ENCODE results near the gene PNLDC1. TPM values are rescaled to one million over a fixed set of nuclear protein-coding genes. Genes with fewer than 3 reads are reported as not detected.

Gene PNLDC1
- total and polyA plus RNA-seq, 3 donors from 2014 or later = 11.4 to 31.6 (median 19.9) TPM

GRCh38 chr6:159754959-159755914, 44.8 kb upstream of the PNLDC1 start:
- Histone ChIP-seq H3K4me3 (no peak overlapping the region), H3K36me3 (ENCODE audit: low read depth, missing control alignments) (no peaks in the 10 kb centered on the region), H3K27me3 (no peaks in the 10 kb centered on the region), H3K27ac (no peak overlapping the region), H3K9me3 (no peaks in the 10 kb centered on the region), H3K4me1 (peaks cover under 1% of the 10 kb centered on the region)
- intact Hi-C loops (cut with DNase I; ENCODE audit: low total_unique reads) = no loop called here
- no peak for TF ChIP-seq POLR2A (IDR thresholded peaks at IDR 0.05)
- TF ChIP-seq, protein P1, sequence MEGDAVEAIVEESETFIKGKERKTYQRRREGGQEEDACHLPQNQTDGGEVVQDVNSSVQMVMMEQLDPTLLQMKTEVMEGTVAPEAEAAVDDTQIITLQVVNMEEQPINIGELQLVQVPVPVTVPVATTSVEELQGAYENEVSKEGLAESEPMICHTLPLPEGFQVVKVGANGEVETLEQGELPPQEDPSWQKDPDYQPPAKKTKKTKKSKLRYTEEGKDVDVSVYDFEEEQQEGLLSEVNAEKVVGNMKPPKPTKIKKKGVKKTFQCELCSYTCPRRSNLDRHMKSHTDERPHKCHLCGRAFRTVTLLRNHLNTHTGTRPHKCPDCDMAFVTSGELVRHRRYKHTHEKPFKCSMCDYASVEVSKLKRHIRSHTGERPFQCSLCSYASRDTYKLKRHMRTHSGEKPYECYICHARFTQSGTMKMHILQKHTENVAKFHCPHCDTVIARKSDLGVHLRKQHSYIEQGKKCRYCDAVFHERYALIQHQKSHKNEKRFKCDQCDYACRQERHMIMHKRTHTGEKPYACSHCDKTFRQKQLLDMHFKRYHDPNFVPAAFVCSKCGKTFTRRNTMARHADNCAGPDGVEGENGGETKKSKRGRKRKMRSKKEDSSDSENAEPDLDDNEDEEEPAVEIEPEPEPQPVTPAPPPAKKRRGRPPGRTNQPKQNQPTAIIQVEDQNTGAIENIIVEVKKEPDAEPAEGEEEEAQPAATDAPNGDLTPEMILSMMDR (IDR thresholded peaks at IDR 0.05) = no peak
- WGBS, 2 donors = 65 to 69% methylated on average over 15 of the region's 15 CpGs
- no peak for DNase-seq

- no peak overlapping the region for H3K4me3 ChIP-seq
- intact Hi-C loops (cut with DNase I; ENCODE audit: low total_unique reads) = no loop called here
- no peak for DNase-seq
- no peak overlapping the region for H3K27ac ChIP-seq
- H3K4me1 ChIP-seq = peaks cover 8% of the 10 kb centered on the region
- no peaks in the 10 kb centered on the region for H3K27me3 ChIP-seq
- H3K36me3 ChIP-seq (ENCODE audit: low read depth, missing control alignments) = no peaks in the 10 kb centered on the region
- 66 to 82% methylated on average over 4 of the region's 4 CpGs for WGBS, 2 donors
- no peak for TF ChIP-seq POLR2A (IDR thresholded peaks at IDR 0.05)
- TF ChIP-seq, protein P1 (IDR thresholded peaks at IDR 0.05) = no peak
- no peaks in the 10 kb centered on the region for H3K9me3 ChIP-seq
Measured at GRCh38 chr6:159756508-159756907, 43.6 kb upstream of the PNLDC1 start.

DNA sequence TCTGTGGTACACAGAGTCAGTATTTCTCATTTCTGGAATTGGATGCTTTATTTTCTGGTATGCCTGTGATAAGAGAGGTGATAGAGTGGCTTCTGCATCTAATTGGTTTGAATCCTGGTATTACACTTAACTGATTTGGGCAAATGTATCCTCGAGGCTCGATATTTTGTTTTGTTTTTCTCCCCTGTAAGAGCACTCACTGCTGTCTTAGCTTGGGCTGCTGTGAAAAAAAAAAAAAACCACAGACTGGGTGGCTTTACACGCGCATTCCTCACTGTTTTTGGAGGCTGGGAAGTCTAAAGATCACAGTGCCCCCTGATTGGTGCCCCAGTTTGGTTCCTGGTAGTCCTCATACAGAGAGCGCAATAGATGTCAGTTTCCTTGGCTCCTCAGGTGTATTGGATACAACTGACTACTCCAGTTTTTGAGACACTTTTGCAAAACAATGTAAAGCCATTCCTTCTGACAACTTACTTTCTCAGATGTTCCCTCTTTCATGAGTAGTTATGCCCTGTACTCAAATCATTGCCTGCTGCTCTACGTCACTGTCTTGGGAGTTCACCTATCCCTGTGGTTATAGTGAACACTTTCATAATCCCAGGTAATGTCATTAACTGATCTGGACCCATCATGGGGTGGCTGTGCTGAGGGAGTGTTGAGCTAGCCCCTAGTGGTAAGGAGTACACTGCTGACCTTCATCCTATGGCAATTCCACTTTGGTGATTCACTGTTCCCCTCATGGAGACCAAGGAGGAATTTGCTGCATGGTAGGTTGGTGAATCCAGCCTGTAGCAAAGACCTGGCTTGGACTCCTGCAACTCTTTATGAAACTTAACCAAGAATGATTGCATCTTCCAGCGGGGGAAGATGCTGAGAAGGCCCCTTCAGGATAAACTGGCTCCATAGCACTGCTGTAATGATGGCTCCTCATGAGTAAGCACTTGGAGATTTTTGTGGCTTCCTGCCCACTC, 41.8 kb upstream of the PNLDC1 start:
- no peak for DNase-seq
- 85 to 89% methylated on average over 7 of the region's 7 CpGs for WGBS, 2 donors
- TF ChIP-seq, protein P1 (IDR thresholded peaks at IDR 0.05) = no peak
- TF ChIP-seq POLR2A (IDR thresholded peaks at IDR 0.05) = no peak
- Histone ChIP-seq H3K27ac (no peak overlapping the region), H3K4me3 (no peak overlapping the region), H3K4me1 (peaks cover 15% of the 10 kb centered on the region), H3K27me3 (no peaks in the 10 kb centered on the region), H3K9me3 (no peaks in the 10 kb centered on the region), H3K36me3 (ENCODE audit: low read depth, missing control alignments) (no peaks in the 10 kb centered on the region)
- intact Hi-C loops (cut with DNase I; ENCODE audit: low total_unique reads) = no loop called here

GRCh38 chr6:159759645-159760044, 40.4 kb upstream of the PNLDC1 start:
- 51 to 52% methylated on average over 2 of the region's 2 CpGs for WGBS, 2 donors
- Histone ChIP-seq H3K4me3 (no peak overlapping the region), H3K27ac (no peak overlapping the region), H3K36me3 (ENCODE audit: low read depth, missing control alignments) (no peaks in the 10 kb centered on the region), H3K4me1 (peaks cover 15% of the 10 kb centered on the region), H3K9me3 (no peaks in the 10 kb centered on the region), H3K27me3 (no peaks in the 10 kb centered on the region)
- no peak for DNase-seq
- TF ChIP-seq, protein P1 (IDR thresholded peaks at IDR 0.05) = no peak
- no peak for TF ChIP-seq POLR2A (IDR thresholded peaks at IDR 0.05)
- intact Hi-C loops (cut with DNase I; ENCODE audit: low total_unique reads) = loop anchor here (2.0 kb wide), 1 partner anchor 31 kb away; no protein-coding TSS in a partner anchor

Data from testis (tissue), 3 donors.